WTC11 (cell line): Measurements from ENCODE around the gene ELOVL6. TPM values are rescaled to one million over a fixed set of nuclear protein-coding genes. Genes with fewer than 3 reads are reported as not detected.

Source experiments
- ATAC-seq: fragments of 200-7000 bp; cut with Tn5 transposase; 2 replicates; pipeline ENCODE4 v1.10.0; 2021; ENCODE audit warnings: mild to moderate bottlenecking, moderate library complexity
- CTCF ChIA-PET: fragments of 300-600 bp; sonication (Branson Sonifier 250); formaldehyde crosslinking; loops from one replicate; lab custom pipeline; 2021; ENCODE audit warnings: antibody characterized with exemption; lab: Charles Lee
- POLR2A ChIA-PET: fragments of 350-600 bp; sonication (Branson Sonifier 250); formaldehyde crosslinking; loops from one replicate; lab custom pipeline; 2021; ENCODE audit warnings: antibody characterized with exemption; lab: Charles Lee
- DNase-seq: peaks from one replicate; pipeline ENCODE4 v3.0.0; 2021; ENCODE audit warnings: low spot score
- H3K27ac Mint-ChIP-seq: 2 replicates; pipeline ENCODE4 v1.8.0; 2021; ENCODE audit warnings: mixed read lengths
- H3K27me3 Mint-ChIP-seq: 2 replicates; pipeline ENCODE4 v1.8.0; 2021; ENCODE audit warnings: low read depth, mild to moderate bottlenecking, moderate library complexity, mixed read lengths
- H3K36me3 Mint-ChIP-seq: 2 replicates; pipeline ENCODE4 v1.8.0; 2021; ENCODE audit warnings: mixed read lengths
- H3K4me1 Mint-ChIP-seq: 2 replicates; pipeline ENCODE4 v1.8.0; 2022; ENCODE audit warnings: mixed read lengths
- H3K4me3 Mint-ChIP-seq: 2 replicates; pipeline ENCODE4 v1.8.0; 2021; ENCODE audit warnings: mild to moderate bottlenecking, moderate library complexity, mixed read lengths
- H3K9me3 Mint-ChIP-seq: 2 replicates; pipeline ENCODE4 v1.8.0; 2021; ENCODE audit warnings: mixed read lengths
- IRF2 ChIP-seq: sonication (generic); formaldehyde crosslinking; IDR thresholded peaks from 2 replicates; pipeline ENCODE4 v1.8.0; 2022; ENCODE audit warnings: low read depth, missing genetic modification reagents, borderline replicate concordance
- RORB ChIP-seq: fragments of 250-450 bp; sonication (Bioruptor Pico); IDR thresholded peaks from 2 replicates; pipeline ENCODE4 v1.9.0; 2021; ENCODE audit warnings: mild to moderate bottlenecking
- SMAD4 ChIP-seq: sonication (generic); formaldehyde crosslinking; IDR thresholded peaks from 2 replicates; pipeline ENCODE4 v1.8.0; 2022; ENCODE audit warnings: mild to moderate bottlenecking, missing genetic modification reagents
- TEAD4 ChIP-seq: sonication (generic); formaldehyde crosslinking; IDR thresholded peaks from 2 replicates; pipeline ENCODE4 v1.8.0; 2022; ENCODE audit warnings: mild to moderate bottlenecking, missing genetic modification reagents
- ZNF121 ChIP-seq: sonication (generic); formaldehyde crosslinking; IDR thresholded peaks from 2 replicates; pipeline ENCODE4 v1.8.0; 2023; ENCODE audit warnings: missing genetic modification reagents
- ZNF138 ChIP-seq: sonication (generic); formaldehyde crosslinking; conservative IDR thresholded peaks from 2 replicates; pipeline ENCODE4 v1.8.1; 2022; ENCODE audit warnings: mild to moderate bottlenecking, moderate library complexity, missing genetic modification reagents
- ZNF219 ChIP-seq: sonication (generic); formaldehyde crosslinking; IDR thresholded peaks from 2 replicates; pipeline ENCODE4 v1.8.0; 2023; ENCODE audit warnings: missing genetic modification reagents, mild to moderate bottlenecking, borderline replicate concordance
- ZNF263 ChIP-seq: sonication (generic); formaldehyde crosslinking; IDR thresholded peaks from 2 replicates; pipeline ENCODE4 v1.8.1; 2022; ENCODE audit warnings: low read depth, mild to moderate bottlenecking, moderate library complexity, missing genetic modification reagents
- total RNA-seq: library from RNA; stranded (reverse); gene quantifications from 3 replicates; pipeline ENCODE4 v1.2.3, GENCODE V29; 2021
- TF ChIP-seq, protein P1 (sequence below): sonication (generic); formaldehyde crosslinking; IDR thresholded peaks from 2 replicates; pipeline ENCODE4 v1.8.0; 2022; ENCODE audit warnings: mild to moderate bottlenecking, missing genetic modification reagents
- TF ChIP-seq, protein P2 (sequence below): sonication (generic); formaldehyde crosslinking; IDR thresholded peaks from 2 replicates; pipeline ENCODE4 v1.8.1; 2023; ENCODE audit warnings: mild to moderate bottlenecking, missing genetic modification reagents, moderate library complexity
- TF ChIP-seq, protein P3 (sequence below): sonication (generic); formaldehyde crosslinking; IDR thresholded peaks from 2 replicates; pipeline ENCODE4 v1.8.1; 2023; ENCODE audit warnings: mild to moderate bottlenecking, missing genetic modification reagents
- TF ChIP-seq, protein P4 (sequence below): sonication (generic); formaldehyde crosslinking; IDR thresholded peaks from 2 replicates; pipeline ENCODE4 v1.8.1; 2022; ENCODE audit warnings: low read depth, mild to moderate bottlenecking, moderate library complexity, missing genetic modification reagents, borderline replicate concordance
- TF ChIP-seq, protein P5 (sequence below): fragments of 250-450 bp; sonication (Bioruptor Pico); conservative IDR thresholded peaks from 2 replicates; pipeline ENCODE4 v1.9.0; 2021; ENCODE audit warnings: mild to moderate bottlenecking
- TF ChIP-seq, protein P6 (sequence below): fragments of 250-450 bp; sonication (Bioruptor Pico); IDR thresholded peaks from 2 replicates; pipeline ENCODE4 v1.9.0; 2021; ENCODE audit warnings: moderate library complexity, mild to moderate bottlenecking, inconsistent platforms, borderline replicate concordance
- TF ChIP-seq, protein P7 (sequence below): sonication (generic); formaldehyde crosslinking; conservative IDR thresholded peaks from 2 replicates; pipeline ENCODE4 v1.8.1; 2022; ENCODE audit warnings: mild to moderate bottlenecking, missing genetic modification reagents
- TF ChIP-seq, protein P8 (sequence below): sonication (generic); formaldehyde crosslinking; IDR thresholded peaks from 2 replicates; pipeline ENCODE4 v1.8.0; 2022; ENCODE audit warnings: missing genetic modification reagents
- TF ChIP-seq, protein P9 (sequence below): sonication (generic); formaldehyde crosslinking; IDR thresholded peaks from 2 replicates; pipeline ENCODE4 v1.8.0; 2022; ENCODE audit warnings: mild to moderate bottlenecking, missing genetic modification reagents
- TF ChIP-seq, protein P10 (sequence below): sonication (generic); formaldehyde crosslinking; IDR thresholded peaks from 2 replicates; pipeline ENCODE4 v1.8.1; 2022; ENCODE audit warnings: missing genetic modification reagents, borderline replicate concordance

The ELOVL6 gene
- total RNA-seq, 1 experiment from 2014 or later = 87.4 TPM

DNA sequence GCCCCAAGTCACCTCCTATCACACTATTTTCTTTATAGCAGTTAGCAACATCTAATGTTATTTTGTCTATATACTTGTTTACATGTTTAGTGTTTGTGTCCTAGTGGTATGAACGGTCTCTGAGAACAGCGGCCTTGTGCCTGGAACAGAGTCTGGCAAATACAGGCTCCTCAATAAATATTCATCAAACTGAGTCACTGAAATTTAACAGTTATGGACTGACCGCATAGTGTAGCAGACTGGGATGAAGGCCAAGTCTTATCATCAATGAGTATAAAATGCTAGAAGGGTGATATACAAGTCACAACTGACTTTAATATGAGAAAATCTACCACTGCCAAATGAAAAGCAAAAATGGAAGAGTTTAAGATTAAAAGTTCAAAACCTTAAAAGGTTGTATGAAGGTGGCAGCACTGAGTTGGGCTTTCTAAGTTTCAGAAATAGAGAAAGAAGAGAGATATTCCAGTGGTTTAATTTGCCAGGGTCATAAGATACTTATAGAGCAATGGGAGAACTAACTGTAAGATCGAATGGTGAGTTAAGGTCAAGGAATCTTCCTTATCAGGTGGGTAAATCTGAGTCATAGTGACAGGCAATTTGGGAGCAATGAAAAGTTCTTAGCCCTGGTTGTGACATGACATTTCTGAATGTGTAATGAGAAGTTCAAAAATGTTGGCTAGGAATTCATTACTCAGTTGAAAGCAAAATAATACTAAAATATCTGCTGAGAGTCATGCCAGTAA lies 34.9 kb downstream of the ELOVL6 start:
- ATAC-seq = no peak
- H3K27ac Mint-ChIP-seq = 0 out of 2 replicates have a peak overlapping the region, but pooled peaks have one; percentile 8
- no peak for TF ChIP-seq ZNF121 (CRISPR knock-in tag)
- TF ChIP-seq SMAD4 (CRISPR knock-in tag) = no peak
- TF ChIP-seq, protein P1, sequence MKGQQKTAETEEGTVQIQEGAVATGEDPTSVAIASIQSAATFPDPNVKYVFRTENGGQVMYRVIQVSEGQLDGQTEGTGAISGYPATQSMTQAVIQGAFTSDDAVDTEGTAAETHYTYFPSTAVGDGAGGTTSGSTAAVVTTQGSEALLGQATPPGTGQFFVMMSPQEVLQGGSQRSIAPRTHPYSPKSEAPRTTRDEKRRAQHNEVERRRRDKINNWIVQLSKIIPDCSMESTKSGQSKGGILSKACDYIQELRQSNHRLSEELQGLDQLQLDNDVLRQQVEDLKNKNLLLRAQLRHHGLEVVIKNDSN (CRISPR knock-in tag) = no peak
- TF ChIP-seq IRF2 = no peak
- TF ChIP-seq, protein P2, sequence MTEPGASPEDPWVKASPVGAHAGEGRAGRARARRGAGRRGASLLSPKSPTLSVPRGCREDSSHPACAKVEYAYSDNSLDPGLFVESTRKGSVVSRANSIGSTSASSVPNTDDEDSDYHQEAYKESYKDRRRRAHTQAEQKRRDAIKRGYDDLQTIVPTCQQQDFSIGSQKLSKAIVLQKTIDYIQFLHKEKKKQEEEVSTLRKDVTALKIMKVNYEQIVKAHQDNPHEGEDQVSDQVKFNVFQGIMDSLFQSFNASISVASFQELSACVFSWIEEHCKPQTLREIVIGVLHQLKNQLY (CRISPR knock-in tag) = no peak
- ChIA-PET CTCF (interaction anchor here (1.5 kb wide), 1 partner anchor 113 kb away, joined by 3 read pairs; no protein-coding TSS in a partner anchor), POLR2A (no interaction called here)
- no peaks in the 10 kb centered on the region for H3K9me3 Mint-ChIP-seq
- H3K36me3 Mint-ChIP-seq = peaks cover 11% of the 10 kb centered on the region; the same call in 1 of the 2 replicates
- H3K4me1 Mint-ChIP-seq = peaks cover 17% of the 10 kb centered on the region
- no peaks in the 10 kb centered on the region for H3K27me3 Mint-ChIP-seq
- H3K4me3 Mint-ChIP-seq = no peak overlapping the region
- DNase-seq = no peak

DNA sequence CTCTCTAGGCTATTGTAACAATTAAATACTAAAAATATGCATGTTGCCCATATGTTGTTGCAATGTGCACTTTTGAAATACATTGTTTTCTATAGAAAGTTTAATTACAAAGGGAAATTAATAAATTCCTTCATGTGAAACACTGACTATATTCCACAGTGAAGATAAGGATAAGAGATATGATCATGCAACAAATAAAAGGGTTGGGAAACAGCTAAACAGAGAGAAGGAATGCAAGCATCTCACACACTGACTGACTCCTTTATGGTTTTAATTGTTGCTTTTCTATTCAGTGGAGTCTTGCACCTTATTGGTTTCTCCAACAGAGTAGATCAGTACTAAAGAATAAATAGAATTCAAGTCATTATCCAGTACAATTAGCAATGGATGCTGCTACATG lies 37.8 kb downstream of the ELOVL6 start:
- POLR2A ChIA-PET = no interaction called here
- no peak for ATAC-seq
- Mint-ChIP-seq H3K4me3 (no peak overlapping the region), H3K27ac (no peak overlapping the region), H3K27me3 (no peaks in the 10 kb centered on the region), H3K9me3 (no peaks in the 10 kb centered on the region), H3K4me1 (peaks cover 5% of the 10 kb centered on the region), H3K36me3 (peaks cover 6% of the 10 kb centered on the region; the same call in 1 of the 2 replicates)
- CTCF ChIA-PET = interaction anchor here (0.9 kb wide), 1 partner anchor 11 kb away, joined by 3 read pairs; no protein-coding TSS in a partner anchor
- DNase-seq = no peak
- TF ChIP-seq, protein P3, sequence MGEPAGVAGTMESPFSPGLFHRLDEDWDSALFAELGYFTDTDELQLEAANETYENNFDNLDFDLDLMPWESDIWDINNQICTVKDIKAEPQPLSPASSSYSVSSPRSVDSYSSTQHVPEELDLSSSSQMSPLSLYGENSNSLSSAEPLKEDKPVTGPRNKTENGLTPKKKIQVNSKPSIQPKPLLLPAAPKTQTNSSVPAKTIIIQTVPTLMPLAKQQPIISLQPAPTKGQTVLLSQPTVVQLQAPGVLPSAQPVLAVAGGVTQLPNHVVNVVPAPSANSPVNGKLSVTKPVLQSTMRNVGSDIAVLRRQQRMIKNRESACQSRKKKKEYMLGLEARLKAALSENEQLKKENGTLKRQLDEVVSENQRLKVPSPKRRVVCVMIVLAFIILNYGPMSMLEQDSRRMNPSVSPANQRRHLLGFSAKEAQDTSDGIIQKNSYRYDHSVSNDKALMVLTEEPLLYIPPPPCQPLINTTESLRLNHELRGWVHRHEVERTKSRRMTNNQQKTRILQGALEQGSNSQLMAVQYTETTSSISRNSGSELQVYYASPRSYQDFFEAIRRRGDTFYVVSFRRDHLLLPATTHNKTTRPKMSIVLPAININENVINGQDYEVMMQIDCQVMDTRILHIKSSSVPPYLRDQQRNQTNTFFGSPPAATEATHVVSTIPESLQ = no peak
- TF ChIP-seq, protein P4, sequence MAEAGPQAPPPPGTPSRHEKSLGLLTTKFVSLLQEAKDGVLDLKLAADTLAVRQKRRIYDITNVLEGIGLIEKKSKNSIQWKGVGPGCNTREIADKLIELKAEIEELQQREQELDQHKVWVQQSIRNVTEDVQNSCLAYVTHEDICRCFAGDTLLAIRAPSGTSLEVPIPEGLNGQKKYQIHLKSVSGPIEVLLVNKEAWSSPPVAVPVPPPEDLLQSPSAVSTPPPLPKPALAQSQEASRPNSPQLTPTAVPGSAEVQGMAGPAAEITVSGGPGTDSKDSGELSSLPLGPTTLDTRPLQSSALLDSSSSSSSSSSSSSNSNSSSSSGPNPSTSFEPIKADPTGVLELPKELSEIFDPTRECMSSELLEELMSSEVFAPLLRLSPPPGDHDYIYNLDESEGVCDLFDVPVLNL = no peak
- TF ChIP-seq, protein P5, sequence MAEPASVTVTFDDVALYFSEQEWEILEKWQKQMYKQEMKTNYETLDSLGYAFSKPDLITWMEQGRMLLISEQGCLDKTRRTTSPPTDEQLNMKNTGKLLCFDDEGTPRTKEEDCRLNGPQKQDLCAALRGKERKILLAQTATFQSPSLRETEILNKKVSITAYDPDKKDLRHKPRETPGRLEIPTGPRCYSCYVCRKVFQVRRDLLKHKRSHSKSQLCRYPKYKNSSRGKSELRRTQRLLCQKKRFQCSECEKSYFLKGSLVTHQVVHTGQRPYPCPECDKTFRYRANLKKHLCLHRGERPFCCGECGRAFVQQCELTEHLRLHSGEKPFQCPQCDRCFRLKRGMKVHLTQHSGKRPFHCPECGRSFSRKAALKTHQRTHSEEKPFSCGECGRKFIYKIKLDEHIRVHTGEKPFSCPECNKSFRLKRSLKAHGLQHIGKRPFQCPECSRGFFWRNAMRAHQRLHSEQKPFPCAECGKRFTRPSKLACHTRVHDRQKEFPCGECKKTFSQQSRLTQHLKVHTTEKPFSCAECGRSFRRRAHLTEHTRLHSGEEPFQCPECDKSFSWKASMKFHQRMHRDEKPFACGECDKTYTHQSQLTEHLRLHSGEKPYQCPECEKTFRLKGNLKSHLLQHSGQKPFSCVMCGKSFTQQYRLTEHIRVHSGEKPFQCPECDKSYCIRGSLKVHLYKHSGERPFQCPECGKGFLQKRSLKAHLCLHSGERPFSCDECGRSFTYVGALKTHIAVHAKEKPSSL (CRISPR knock-in tag) = no peak
- TF ChIP-seq, protein P6, sequence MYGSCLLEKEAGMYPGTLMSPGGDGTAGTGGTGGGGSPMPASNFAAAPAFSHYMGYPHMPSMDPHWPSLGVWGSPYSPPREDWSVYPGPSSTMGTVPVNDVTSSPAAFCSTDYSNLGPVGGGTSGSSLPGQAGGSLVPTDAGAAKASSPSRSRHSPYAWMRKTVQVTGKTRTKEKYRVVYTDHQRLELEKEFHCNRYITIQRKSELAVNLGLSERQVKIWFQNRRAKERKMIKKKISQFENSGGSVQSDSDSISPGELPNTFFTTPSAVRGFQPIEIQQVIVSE (CRISPR knock-in tag) = no peak
- no peak for TF ChIP-seq ZNF121 (CRISPR knock-in tag)
- TF ChIP-seq, protein P7, sequence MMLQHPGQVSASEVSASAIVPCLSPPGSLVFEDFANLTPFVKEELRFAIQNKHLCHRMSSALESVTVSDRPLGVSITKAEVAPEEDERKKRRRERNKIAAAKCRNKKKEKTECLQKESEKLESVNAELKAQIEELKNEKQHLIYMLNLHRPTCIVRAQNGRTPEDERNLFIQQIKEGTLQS = no peak
- no peak for TF ChIP-seq TEAD4 (CRISPR knock-in tag)
- TF ChIP-seq, protein P8, sequence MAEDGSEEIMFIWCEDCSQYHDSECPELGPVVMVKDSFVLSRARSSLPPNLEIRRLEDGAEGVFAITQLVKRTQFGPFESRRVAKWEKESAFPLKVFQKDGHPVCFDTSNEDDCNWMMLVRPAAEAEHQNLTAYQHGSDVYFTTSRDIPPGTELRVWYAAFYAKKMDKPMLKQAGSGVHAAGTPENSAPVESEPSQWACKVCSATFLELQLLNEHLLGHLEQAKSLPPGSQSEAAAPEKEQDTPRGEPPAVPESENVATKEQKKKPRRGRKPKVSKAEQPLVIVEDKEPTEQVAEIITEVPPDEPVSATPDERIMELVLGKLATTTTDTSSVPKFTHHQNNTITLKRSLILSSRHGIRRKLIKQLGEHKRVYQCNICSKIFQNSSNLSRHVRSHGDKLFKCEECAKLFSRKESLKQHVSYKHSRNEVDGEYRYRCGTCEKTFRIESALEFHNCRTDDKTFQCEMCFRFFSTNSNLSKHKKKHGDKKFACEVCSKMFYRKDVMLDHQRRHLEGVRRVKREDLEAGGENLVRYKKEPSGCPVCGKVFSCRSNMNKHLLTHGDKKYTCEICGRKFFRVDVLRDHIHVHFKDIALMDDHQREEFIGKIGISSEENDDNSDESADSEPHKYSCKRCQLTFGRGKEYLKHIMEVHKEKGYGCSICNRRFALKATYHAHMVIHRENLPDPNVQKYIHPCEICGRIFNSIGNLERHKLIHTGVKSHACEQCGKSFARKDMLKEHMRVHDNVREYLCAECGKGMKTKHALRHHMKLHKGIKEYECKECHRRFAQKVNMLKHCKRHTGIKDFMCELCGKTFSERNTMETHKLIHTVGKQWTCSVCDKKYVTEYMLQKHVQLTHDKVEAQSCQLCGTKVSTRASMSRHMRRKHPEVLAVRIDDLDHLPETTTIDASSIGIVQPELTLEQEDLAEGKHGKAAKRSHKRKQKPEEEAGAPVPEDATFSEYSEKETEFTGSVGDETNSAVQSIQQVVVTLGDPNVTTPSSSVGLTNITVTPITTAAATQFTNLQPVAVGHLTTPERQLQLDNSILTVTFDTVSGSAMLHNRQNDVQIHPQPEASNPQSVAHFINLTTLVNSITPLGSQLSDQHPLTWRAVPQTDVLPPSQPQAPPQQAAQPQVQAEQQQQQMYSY (CRISPR knock-in tag) = no peak
- no peak for TF ChIP-seq ZNF219 (CRISPR knock-in tag)
- no peak for TF ChIP-seq ZNF138 (CRISPR knock-in tag)
- TF ChIP-seq ZNF263 (CRISPR knock-in tag) = no peak
- TF ChIP-seq, protein P9, sequence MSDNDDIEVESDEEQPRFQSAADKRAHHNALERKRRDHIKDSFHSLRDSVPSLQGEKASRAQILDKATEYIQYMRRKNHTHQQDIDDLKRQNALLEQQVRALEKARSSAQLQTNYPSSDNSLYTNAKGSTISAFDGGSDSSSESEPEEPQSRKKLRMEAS (CRISPR knock-in tag) = no peak
- TF ChIP-seq, protein P10, sequence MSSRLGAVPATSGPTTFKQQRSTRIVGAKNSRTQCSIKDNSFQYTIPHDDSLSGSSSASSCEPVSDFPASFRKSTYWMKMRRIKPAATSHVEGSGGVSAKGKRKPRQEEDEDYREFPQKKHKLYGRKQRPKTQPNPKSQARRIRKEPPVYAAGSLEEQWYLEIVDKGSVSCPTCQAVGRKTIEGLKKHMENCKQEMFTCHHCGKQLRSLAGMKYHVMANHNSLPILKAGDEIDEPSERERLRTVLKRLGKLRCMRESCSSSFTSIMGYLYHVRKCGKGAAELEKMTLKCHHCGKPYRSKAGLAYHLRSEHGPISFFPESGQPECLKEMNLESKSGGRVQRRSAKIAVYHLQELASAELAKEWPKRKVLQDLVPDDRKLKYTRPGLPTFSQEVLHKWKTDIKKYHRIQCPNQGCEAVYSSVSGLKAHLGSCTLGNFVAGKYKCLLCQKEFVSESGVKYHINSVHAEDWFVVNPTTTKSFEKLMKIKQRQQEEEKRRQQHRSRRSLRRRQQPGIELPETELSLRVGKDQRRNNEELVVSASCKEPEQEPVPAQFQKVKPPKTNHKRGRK (CRISPR knock-in tag) = no peak
- TF ChIP-seq RORB = no peak
